Mesendoderm (in vitro differentiated cells): ENCODE measurements around the gene HSPA1L.
A peak's percentile ranks its signal among the peaks of the same experiment; 100 is the strongest.
"Not testable (repeated sequence)": the region's sequence is repeated elsewhere in the genome, so short reads cannot be mapped to it uniquely, and the experiment has no call there.

ENCODE experiments used
- DNase-seq: peaks from one replicate; pipeline ENCODE4 v3.0.0; 2013
- H2AK5ac ChIP-seq: 2 replicates; pipeline ENCODE4 v1.6.1; 2013; ENCODE audit warnings: low read length, inconsistent platforms
- H2BK120ac ChIP-seq: 2 replicates; pipeline ENCODE4 v1.6.1; 2013; ENCODE audit warnings: low read depth, mild to moderate bottlenecking, low read length, moderate library complexity, mixed read lengths
- H2BK15ac ChIP-seq: replicated peaks from 2 replicates; pipeline ENCODE4 v1.6.1; 2013; ENCODE audit warnings: low read depth, mild to moderate bottlenecking, moderate library complexity
- H2BK5ac ChIP-seq: 2 replicates; pipeline ENCODE4 v1.6.1; 2013; ENCODE audit warnings: low read length, inconsistent platforms
- H3K18ac ChIP-seq: 2 replicates; pipeline ENCODE4 v1.6.1; 2013; ENCODE audit warnings: mild to moderate bottlenecking, low read length, mixed read lengths
- H3K23ac ChIP-seq: one replicate; pipeline ENCODE4 v1.6.1; 2013; ENCODE audit warnings: low read length
- H3K27ac ChIP-seq: 2 replicates; pipeline ENCODE4 v1.5.1; 2013; ENCODE audit warnings: low read depth, mild to moderate bottlenecking, inconsistent platforms, low read length, moderate library complexity
- H3K27me3 ChIP-seq: 2 replicates; pipeline ENCODE4 v1.6.1; 2013; ENCODE audit warnings: low read length, control low read depth, mild to moderate bottlenecking, inconsistent platforms; ENCODE audit not compliant: insufficient read depth, poor library complexity
- H3K36me3 ChIP-seq: 2 replicates; pipeline ENCODE4 v1.6.1; 2013; ENCODE audit warnings: low read length, inconsistent platforms; ENCODE audit not compliant: control insufficient read depth, insufficient read depth
- H3K4ac ChIP-seq: one replicate; pipeline ENCODE4 v1.6.1; 2013; ENCODE audit warnings: low read depth, mild to moderate bottlenecking, low read length, moderate library complexity
- H3K4me1 ChIP-seq: 2 replicates; pipeline ENCODE4 v1.6.1; 2013; ENCODE audit warnings: low read depth, low read length, inconsistent platforms; ENCODE audit not compliant: control insufficient read depth
- H3K4me2 ChIP-seq: 2 replicates; pipeline ENCODE4 v1.6.1; 2013; ENCODE audit warnings: low read length
- H3K4me3 ChIP-seq: 2 replicates; pipeline ENCODE4 v1.5.1; 2013; ENCODE audit warnings: mild to moderate bottlenecking, low read length
- H3K56ac ChIP-seq: one replicate; pipeline ENCODE4 v1.6.1; 2013; ENCODE audit warnings: low read length
- H3K79me1 ChIP-seq: 2 replicates; pipeline ENCODE4 v1.6.1; 2013; ENCODE audit warnings: low read length, inconsistent platforms
- H3K79me2 ChIP-seq: 2 replicates; pipeline ENCODE4 v1.6.1; 2013; ENCODE audit warnings: mild to moderate bottlenecking, low read length; ENCODE audit not compliant: control insufficient read depth, insufficient read depth
- H3K9ac ChIP-seq: 2 replicates; pipeline ENCODE4 v1.6.1; 2013; ENCODE audit warnings: low read length, inconsistent platforms
- H4K5ac ChIP-seq: one replicate; pipeline ENCODE4 v1.6.1; 2013; ENCODE audit warnings: low read length
- H4K8ac ChIP-seq: one replicate; pipeline ENCODE4 v1.6.1; 2013; ENCODE audit warnings: low read depth, mild to moderate bottlenecking, control low read depth, low read length, moderate library complexity
- WGBS: extraction: QIAGEN DNeasy Blood & Tissue Kit; methylation state at CpG from one replicate; pipeline ENCODE4 v1.1.7; 2013; ENCODE audit warnings: low lambda C conversion rate, missing lambda C conversion rate; ENCODE audit not compliant: insufficient coverage; ENCODE audit errors: extremely low coverage; 5-methylcytosine and 5-hydroxymethylcytosine counted together

HSPA1L gene

GRCh38 chr6:31814677-31815024 is 432 bp downstream of the HSPA1L start:
- peak overlapping the region; percentile 100 for H3K18ac ChIP-seq
- H3K4ac ChIP-seq: peak overlapping the region; percentile 100
- H3K4me3 ChIP-seq: peak overlapping the region; percentile 6
- peak; percentile 100 for DNase-seq
- H2BK120ac ChIP-seq: peak overlapping the region; percentile 94
- H3K23ac ChIP-seq: no peak overlapping the region
- no peaks in the 10 kb centered on the region for H3K27me3 ChIP-seq
- peaks cover 2% of the 10 kb centered on the region for H3K4me1 ChIP-seq
- H3K79me2 ChIP-seq: peaks cover 2% of the 10 kb centered on the region
- H3K56ac ChIP-seq: peak overlapping the region; percentile 86
- no peak overlapping the region for H4K5ac ChIP-seq
- H2BK5ac ChIP-seq: peak overlapping the region; percentile 44
- H3K4me2 ChIP-seq: peak overlapping the region; percentile 35
- H3K79me1 ChIP-seq: peaks cover 3% of the 10 kb centered on the region
- WGBS: no CpG with 5 or more reads among the region's 13 CpGs
- H3K27ac ChIP-seq: peak overlapping the region; percentile 100
- H3K9ac ChIP-seq: peak overlapping the region; percentile 72
- no peaks in the 10 kb centered on the region for H3K36me3 ChIP-seq
- H4K8ac ChIP-seq: peak overlapping the region; percentile 99
- no peak overlapping the region for H2AK5ac ChIP-seq
- H2BK15ac ChIP-seq: peak overlapping the region; percentile 38

- Histone ChIP-seq H3K4me3 (no peak overlapping the region), H3K56ac (peak overlapping the region; percentile 83), H4K5ac (no peak overlapping the region), H4K8ac (no peak overlapping the region), H2BK15ac (no peak overlapping the region), H3K79me1 (peaks cover 3% of the 10 kb centered on the region), H3K79me2 (peaks cover 2% of the 10 kb centered on the region), H2BK120ac (no peak overlapping the region), H3K18ac (peak overlapping the region; percentile 83), H3K4me1 (peaks cover 2% of the 10 kb centered on the region), H3K27me3 (no peaks in the 10 kb centered on the region), H2AK5ac (no peak overlapping the region), H3K9ac (peak overlapping the region; percentile 68), H3K36me3 (no peaks in the 10 kb centered on the region), H3K4ac (no peak overlapping the region), H3K23ac (no peak overlapping the region), H3K4me2 (no peak overlapping the region), H3K27ac (no peak overlapping the region), H2BK5ac (no peak overlapping the region)
- no CpG with 5 or more reads among the region's 7 CpGs for WGBS
- no peak for DNase-seq
Measured at GRCh38 chr6:31813465-31813849, 1.6 kb downstream of the HSPA1L start.

GRCh38 chr6:31811645-31812044 is 3.4 kb downstream of the HSPA1L start:
- Histone ChIP-seq H3K4me3 (no peak overlapping the region), H2BK15ac (no peak overlapping the region), H3K79me1 (no peaks in the 10 kb centered on the region), H2AK5ac (no peak overlapping the region), H4K8ac (no peak overlapping the region), H3K9ac (no peak overlapping the region), H3K23ac (no peak overlapping the region), H3K18ac (no peak overlapping the region), H3K56ac (no peak overlapping the region), H2BK5ac (no peak overlapping the region), H3K79me2 (no peaks in the 10 kb centered on the region), H3K36me3 (no peaks in the 10 kb centered on the region), H3K4ac (no peak overlapping the region), H3K4me2 (no peak overlapping the region), H3K27ac (no peak overlapping the region), H3K4me1 (peaks cover 2% of the 10 kb centered on the region), H2BK120ac (no peak overlapping the region), H3K27me3 (no peaks in the 10 kb centered on the region), H4K5ac (no peak overlapping the region)
- WGBS: no CpG with 5 or more reads among the region's 12 CpGs
- no peak for DNase-seq

- H2BK15ac ChIP-seq, H3K4me2 ChIP-seq, H3K9ac ChIP-seq, H3K4me1 ChIP-seq, H2AK5ac ChIP-seq, DNase-seq, H3K56ac ChIP-seq, H2BK120ac ChIP-seq, H3K18ac ChIP-seq, H4K5ac ChIP-seq, H3K4ac ChIP-seq, H2BK5ac ChIP-seq, H3K79me1 ChIP-seq, H3K27me3 ChIP-seq, H3K27ac ChIP-seq, H3K23ac ChIP-seq, H3K4me3 ChIP-seq, H3K36me3 ChIP-seq, H4K8ac ChIP-seq: not testable (repeated sequence)
- peaks cover 12% of the 10 kb centered on the region for H3K79me2 ChIP-seq
- no CpG with 5 or more reads among the region's 10 CpGs for WGBS
Measured at GRCh38 chr6:31808599-31808998, 6.5 kb downstream of the HSPA1L start.

- Histone ChIP-seq H3K27ac (peak within 1 kb of the TSS; percentile 72), H2AK5ac (peak within 1 kb of the TSS; percentile 33), H2BK120ac (peak within 1 kb of the TSS; percentile 14)
Measured at GRCh38 chr6:31806470-31807272, 8.4 kb downstream of the HSPA1L start, which contains the start of gene LSM2. TSS of gene LSM2 (minus strand) at chr6:31806966. CDS start at chr6:31806757, 209 bp downstream.

More at GRCh38 chr6:31806470-31807272, 8.4 kb downstream of the HSPA1L start, which contains the start of gene LSM2:
- Histone ChIP-seq H3K4me2 (peak within 1 kb of the TSS; percentile 76), H3K27me3 (no peaks in the 10 kb centered on the region), H3K18ac (peak within 1 kb of the TSS; percentile 41), H3K79me2 (peaks cover 12% of the 10 kb centered on the region), H2BK5ac (peak within 1 kb of the TSS; percentile 95), H3K23ac (no peak within 1 kb of the TSS), H3K36me3 (no peaks in the 10 kb centered on the region), H4K8ac (no peak within 1 kb of the TSS), H3K56ac (peak within 1 kb of the TSS; percentile 99), H3K4me3 (peak within 1 kb of the TSS; percentile 42), H2BK15ac (no peak within 1 kb of the TSS), H3K4me1 (no peaks in the 10 kb centered on the region), H4K5ac (no peak within 1 kb of the TSS), H3K9ac (peak within 1 kb of the TSS; percentile 76), H3K4ac (peak within 1 kb of the TSS; percentile 83), H3K79me1 (peaks cover 4% of the 10 kb centered on the region)
- WGBS: no CpG with 5 or more reads among the region's 51 CpGs
- peak; percentile 98 for DNase-seq
